ENCODE data around the gene GLE1.

The GLE1 gene

GRCh38 chr9:128484686-128485413, 19.7 kb upstream of the GLE1 start:
- TF ChIP-seq CTCF (IDR thresholded peaks at IDR 0.05), result no peak
- no peak for TF ChIP-seq ZFX (IDR thresholded peaks at IDR 0.05; ENCODE audit: borderline replicate concordance)
- no peak overlapping the region for H3K27ac ChIP-seq

GRCh38 chr9:128485414-128485855, 19.1 kb upstream of the GLE1 start:
- no peak overlapping the region for H3K27ac ChIP-seq
- no peak for TF ChIP-seq CTCF (IDR thresholded peaks at IDR 0.05)
- TF ChIP-seq ZFX (IDR thresholded peaks at IDR 0.05; ENCODE audit: borderline replicate concordance), result no peak

GRCh38 chr9:128486201-128486600, 18.3 kb upstream of the GLE1 start:
- TF ChIP-seq ZFX (IDR thresholded peaks at IDR 0.05; ENCODE audit: borderline replicate concordance) (no peak), CTCF (IDR thresholded peaks at IDR 0.05) (no peak)
- H3K27ac ChIP-seq, result no peak overlapping the region

GRCh38 chr9:128493424-128493823, 11.1 kb upstream of the GLE1 start:
- no peak for TF ChIP-seq CTCF (IDR thresholded peaks at IDR 0.05)
- H3K27ac ChIP-seq, result no peak overlapping the region

- H3K27ac ChIP-seq, result no peak overlapping the region
These were observed 10.3 kb upstream of the GLE1 start for GRCh38 chr9:128494108-128494745.

GRCh38 chr9:128494746-128495129, 9.8 kb upstream of the GLE1 start:
- TF ChIP-seq ZFX (IDR thresholded peaks at IDR 0.05; ENCODE audit: borderline replicate concordance) (no peak), CTCF (IDR thresholded peaks at IDR 0.05) (no peak)
- H3K27ac ChIP-seq, result no peak overlapping the region

More at GRCh38 chr9:128494108-128494745, 10.3 kb upstream of the GLE1 start:
- TF ChIP-seq ZFX (IDR thresholded peaks at IDR 0.05; ENCODE audit: borderline replicate concordance) (no peak), CTCF (IDR thresholded peaks at IDR 0.05) (no peak)

GRCh38 chr9:128495296-128495695, 9.2 kb upstream of the GLE1 start:
- no peak overlapping the region for H3K27ac ChIP-seq

More at GRCh38 chr9:128495296-128495695, 9.2 kb upstream of the GLE1 start:
- TF ChIP-seq CTCF (IDR thresholded peaks at IDR 0.05) (no peak), ZFX (IDR thresholded peaks at IDR 0.05; ENCODE audit: borderline replicate concordance) (no peak)

Data from 22Rv1 (cell line).